DMS79 treated with DMSO at 0.1 percent for 48 hours (cell line): ENCODE data around the gene ZCCHC8.
"Not testable (repeated sequence)": the region's sequence is repeated elsewhere in the genome, so short reads cannot be mapped to it uniquely, and the experiment has no call there.

ENCODE experiments used
- DNase-seq: peaks from one replicate; lab custom pipeline; 2025; lab: John Stamatoyannopoulos, UW

The ZCCHC8 gene

GRCh38 chr12:122508163-122508562, 7.4 kb upstream of the ZCCHC8 start:
- DNase-seq: no peak

- no peak for DNase-seq
Observed at GRCh38 chr12:122506393-122506938, 5.7 kb upstream of the ZCCHC8 start.

GRCh38 chr12:122505419-122506051, 4.8 kb upstream of the ZCCHC8 start:
- no peak for DNase-seq

- DNase-seq: no peak
Observed at GRCh38 chr12:122503783-122504590, 3.3 kb upstream of the ZCCHC8 start.

- no peak for DNase-seq
Observed at GRCh38 chr12:122503147-122503751, 2.5 kb upstream of the ZCCHC8 start.

GRCh38 chr12:122501489-122501989, 807 bp upstream of the ZCCHC8 start:
- DNase-seq: no peak

- peak; percentile 55 for DNase-seq
Observed at GRCh38 chr12:122499991-122500684, 594 bp downstream of the ZCCHC8 start.

- DNase-seq: no peak
Observed at GRCh38 chr12:122495258-122495657, 5.5 kb downstream of the ZCCHC8 start.

GRCh38 chr12:122493222-122493621, 7.5 kb downstream of the ZCCHC8 start:
- DNase-seq: not testable (repeated sequence)

GRCh38 chr12:122491991-122492390, 8.7 kb downstream of the ZCCHC8 start:
- no peak for DNase-seq

- no peak for DNase-seq
Observed at GRCh38 chr12:122489038-122489437, 11.7 kb downstream of the ZCCHC8 start.

GRCh38 chr12:122487807-122488206, 12.9 kb downstream of the ZCCHC8 start:
- not testable (repeated sequence) for DNase-seq

GRCh38 chr12:122486805-122487426, 13.8 kb downstream of the ZCCHC8 start:
- DNase-seq: no peak

GRCh38 chr12:122486360-122486759, 14.4 kb downstream of the ZCCHC8 start:
- peak; percentile 8 for DNase-seq

- not testable (repeated sequence) for DNase-seq
Observed at GRCh38 chr12:122484385-122484784, 16.3 kb downstream of the ZCCHC8 start.

- DNase-seq: no peak
Observed at GRCh38 chr12:122483969-122484368, 16.8 kb downstream of the ZCCHC8 start.

- no peak for DNase-seq
Observed at GRCh38 chr12:122481861-122482260, 18.9 kb downstream of the ZCCHC8 start.

GRCh38 chr12:122480753-122481152, 20.0 kb downstream of the ZCCHC8 start:
- DNase-seq: no peak

GRCh38 chr12:122474324-122474716, 26.4 kb downstream of the ZCCHC8 start:
- DNase-seq: no peak

- no peak for DNase-seq
Observed at GRCh38 chr12:122473543-122474323, 27.0 kb downstream of the ZCCHC8 start.
